Fibroblast of peridontal ligament (primary cell): Measurements from ENCODE around the gene SPRED3.
"Not testable (repeated sequence)": the region's sequence is repeated elsewhere in the genome, so short reads cannot be mapped to it uniquely, and the experiment has no call there.

Experiments used
- DNase-seq: peaks from one replicate; pipeline ENCODE4 v3.0.0-alpha.2; 2010; ENCODE audit errors: extremely low read depth

SPRED3 gene

GRCh38 chr19:38417544-38418506 is 29.3 kb downstream of the SPRED3 start:
- DNase-seq: no peak

GRCh38 chr19:38420935-38421334 is 32.4 kb downstream of the SPRED3 start:
- DNase-seq: no peak

GRCh38 chr19:38421856-38422255 is 33.4 kb downstream of the SPRED3 start:
- DNase-seq: no peak

GRCh38 chr19:38422438-38422837 is 33.9 kb downstream of the SPRED3 start:
- DNase-seq: no peak

- DNase-seq: no peak
Observed at GRCh38 chr19:38424272-38424671, 35.8 kb downstream of the SPRED3 start.

GRCh38 chr19:38425222-38425809 is 36.8 kb downstream of the SPRED3 start:
- DNase-seq: no peak

GRCh38 chr19:38425810-38426466 is 37.4 kb downstream of the SPRED3 start, which contains the start of gene RASGRP4:
RASGRP4 (minus strand) TSS chr19:38426219; CDS start chr19:38426091, 128 bp downstream.
- no peak for DNase-seq

- DNase-seq: not testable (repeated sequence)
Observed at GRCh38 chr19:38427035-38427677, 38.7 kb downstream of the SPRED3 start.

- no peak for DNase-seq
Observed at GRCh38 chr19:38429055-38429810, 40.7 kb downstream of the SPRED3 start.

- DNase-seq: no peak
Observed at GRCh38 chr19:38429811-38430156, 41.3 kb downstream of the SPRED3 start.

- no peak for DNase-seq
Observed at GRCh38 chr19:38430931-38431330, 42.4 kb downstream of the SPRED3 start.

- no peak for DNase-seq
Observed at GRCh38 chr19:38433268-38433733, 44.8 kb downstream of the SPRED3 start, which contains the start of gene RYR1. RYR1 (plus strand) TSS chr19:38433691; CDS start chr19:38433830, 139 bp downstream.

- no peak for DNase-seq
Observed at GRCh38 chr19:38434549-38435051, 46.1 kb downstream of the SPRED3 start.

GRCh38 chr19:38437295-38437694 is 48.8 kb downstream of the SPRED3 start:
- DNase-seq: no peak

- DNase-seq: no peak
Observed at GRCh38 chr19:38437917-38438316, 49.4 kb downstream of the SPRED3 start.

GRCh38 chr19:38440592-38440991 is 52.1 kb downstream of the SPRED3 start:
- no peak for DNase-seq

GRCh38 chr19:38441657-38442348 is 53.3 kb downstream of the SPRED3 start:
- DNase-seq: no peak

GRCh38 chr19:38442736-38443135 is 54.2 kb downstream of the SPRED3 start:
- DNase-seq: no peak

GRCh38 chr19:38443458-38443999 is 55.0 kb downstream of the SPRED3 start:
- DNase-seq: no peak

- DNase-seq: no peak
Observed at GRCh38 chr19:38444026-38444425, 55.5 kb downstream of the SPRED3 start.
